GM19351 (cell line): ENCODE measurements around the gene FAHD1.

Experiments
- ATAC-seq: cut with Tn5 transposase; IDR thresholded peaks from one replicate; pipeline ENCODE4 v1.9.1; 2021; ENCODE audit warnings: mild to moderate bottlenecking, moderate library complexity; ENCODE audit not compliant: unreplicated experiment

FAHD1 gene

DNA sequence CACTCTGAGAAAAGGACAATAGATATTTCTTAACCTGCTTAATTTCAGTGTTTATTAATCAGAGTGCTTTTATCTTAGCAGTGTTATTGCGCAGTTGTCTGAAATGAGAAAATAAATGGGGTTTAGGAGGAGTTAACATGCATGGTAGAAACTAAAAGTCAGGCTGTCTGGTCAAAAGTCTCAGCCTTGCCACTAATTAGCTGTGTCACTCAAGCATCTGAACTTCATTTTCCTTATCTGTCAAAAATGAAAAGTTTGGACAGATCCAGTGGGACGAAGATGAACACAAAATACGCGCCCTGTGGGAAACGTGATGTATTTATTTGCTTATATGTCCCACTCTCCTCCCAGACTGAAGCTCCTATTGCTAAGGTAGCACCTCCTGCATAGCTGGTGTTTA lies 51.2 kb downstream of the FAHD1 start:
- no peak for ATAC-seq
